Heart left ventricle (tissue), 13 donors: ENCODE measurements around the gene PP2D1.

Experiments used
- POLR2A ChIP-seq, 2 donors: fragments of 450-650 bp; IDR thresholded peaks; one replicate each; pipeline ENCODE4 v1.6.1; 2017; ENCODE audit warnings: antibody characterized with exemption in 2 of 2, mild to moderate bottlenecking in 2 of 2, moderate library complexity in 2 of 2
- TF ChIP-seq, protein P1 (sequence below), 12 donors: fragments of 200-600 bp; sonication (generic) in 4 of 12; IDR thresholded peaks; one replicate each; pipeline versions ENCODE4 v1.5.0 to v1.8.0; 2018 to 2022; ENCODE audit warnings: antibody characterized with exemption in 12 of 12, mild to moderate bottlenecking in 5 of 12
- donor health status: ischemic (EF 13 %, LVEDD 7.1; RV severe dilation, severe dysfunction).
- donor health status: DM: no; HTN: yes; CAD: no.
- donor health status: DM: no; HTN: no; CAD: no.
- donor health status: ischemic (EF 25% LVEDD 6.9; RV normal size, moderate dysfunction).
- donor health status: ischemic (EF 25% LVEDD 5.7; RV mildly dilated, moderate dysfunction).
- donor health status: ischemic (EF 35%, LVEDD 5.7; RV mildly dilated, moderate dysfunction).
- donor health status: nonischemic (EF 11% LVEDD 7.7; RV severe dilation, severe dysfunction).
- donor health status: DM: yes; HTN: yes; CAD: no.
- donor health status: PGD.
- donor health status: ischemic (EF 29% LVEDD 5.4; RV normal size, mild dysfunction).
- donor health status: nonischemic (EF 23%, LVEDD 6.1; RV moderate dilation, normal function).

DNA sequence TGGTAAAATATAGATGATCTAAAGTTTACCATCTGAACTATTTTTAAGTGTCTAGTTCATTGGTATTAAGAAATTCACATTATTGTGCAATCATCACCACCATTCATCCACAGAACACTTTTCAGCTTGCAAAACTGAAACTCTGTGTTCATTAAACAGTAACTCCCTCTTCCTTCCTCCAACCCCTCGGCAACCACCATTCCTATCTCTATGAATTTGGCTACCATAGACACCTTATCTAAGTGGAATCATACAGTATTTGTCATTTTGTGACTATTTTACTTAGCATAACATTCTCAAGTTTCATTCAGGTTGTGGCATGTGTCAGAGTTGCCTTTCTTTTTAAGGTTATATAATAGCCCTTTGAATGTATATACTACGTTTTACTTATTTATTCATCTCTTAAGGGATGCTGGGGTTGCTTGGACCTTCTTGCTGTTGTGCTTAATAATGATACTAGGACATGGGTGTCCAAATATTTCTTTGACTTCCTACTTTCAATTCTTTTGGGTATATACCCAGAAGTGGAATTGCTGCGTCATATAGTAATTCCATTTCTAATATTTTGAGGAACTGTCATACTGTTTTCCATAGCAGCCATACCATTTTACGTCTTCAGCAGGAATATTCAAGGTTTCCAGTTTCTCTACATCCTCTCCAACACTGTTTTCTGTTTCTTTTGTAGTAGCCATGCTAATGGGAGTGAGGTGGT lies 49.1 kb upstream of the PP2D1 start:
- TF ChIP-seq, protein P1, sequence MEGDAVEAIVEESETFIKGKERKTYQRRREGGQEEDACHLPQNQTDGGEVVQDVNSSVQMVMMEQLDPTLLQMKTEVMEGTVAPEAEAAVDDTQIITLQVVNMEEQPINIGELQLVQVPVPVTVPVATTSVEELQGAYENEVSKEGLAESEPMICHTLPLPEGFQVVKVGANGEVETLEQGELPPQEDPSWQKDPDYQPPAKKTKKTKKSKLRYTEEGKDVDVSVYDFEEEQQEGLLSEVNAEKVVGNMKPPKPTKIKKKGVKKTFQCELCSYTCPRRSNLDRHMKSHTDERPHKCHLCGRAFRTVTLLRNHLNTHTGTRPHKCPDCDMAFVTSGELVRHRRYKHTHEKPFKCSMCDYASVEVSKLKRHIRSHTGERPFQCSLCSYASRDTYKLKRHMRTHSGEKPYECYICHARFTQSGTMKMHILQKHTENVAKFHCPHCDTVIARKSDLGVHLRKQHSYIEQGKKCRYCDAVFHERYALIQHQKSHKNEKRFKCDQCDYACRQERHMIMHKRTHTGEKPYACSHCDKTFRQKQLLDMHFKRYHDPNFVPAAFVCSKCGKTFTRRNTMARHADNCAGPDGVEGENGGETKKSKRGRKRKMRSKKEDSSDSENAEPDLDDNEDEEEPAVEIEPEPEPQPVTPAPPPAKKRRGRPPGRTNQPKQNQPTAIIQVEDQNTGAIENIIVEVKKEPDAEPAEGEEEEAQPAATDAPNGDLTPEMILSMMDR (IDR thresholded peaks at IDR 0.05), result no peak
- TF ChIP-seq POLR2A (IDR thresholded peaks at IDR 0.05), result no peak
